H9 (cell line): ENCODE results near the gene VEGFA. TPM values are rescaled to one million over a fixed set of nuclear protein-coding genes. Genes with fewer than 3 reads are reported as not detected.

Source experiments
- DNase-seq: peaks from one replicate; pipeline ENCODE4 v3.0.0-alpha.2; 2017
- H2AFZ ChIP-seq: one replicate; pipeline ENCODE4 v1.6.1; 2013; ENCODE audit warnings: mild to moderate bottlenecking, low read length, control low read depth, moderate library complexity
- H2AK5ac ChIP-seq: 2 replicates; pipeline ENCODE4 v1.6.1; 2013; ENCODE audit warnings: low read length, control low read depth, mixed read lengths; ENCODE audit not compliant: insufficient read length
- H2BK120ac ChIP-seq: one replicate; pipeline ENCODE4 v1.6.1; 2013; ENCODE audit warnings: low read depth, mild to moderate bottlenecking, low read length, control low read depth, inconsistent platforms; ENCODE audit not compliant: poor library complexity, severe bottlenecking
- H2BK12ac ChIP-seq: 2 replicates; pipeline ENCODE4 v1.6.1; 2013; ENCODE audit warnings: low read length, control low read depth, mixed read lengths, low read depth; ENCODE audit not compliant: insufficient read length
- H2BK15ac ChIP-seq: 2 replicates; pipeline ENCODE4 v1.6.1; 2013; ENCODE audit warnings: low read depth, low read length, control low read depth
- H2BK20ac ChIP-seq: one replicate; pipeline ENCODE4 v1.6.1; 2013; ENCODE audit warnings: low read depth, mild to moderate bottlenecking, low read length, control low read depth, inconsistent platforms; ENCODE audit not compliant: poor library complexity, severe bottlenecking
- H2BK5ac ChIP-seq: 2 replicates; pipeline ENCODE4 v1.6.1; 2013; ENCODE audit warnings: low read length, control low read depth, mixed read lengths; ENCODE audit not compliant: insufficient read length
- H3K14ac ChIP-seq: 2 replicates; pipeline ENCODE4 v1.6.1; 2013; ENCODE audit warnings: low read length, control low read depth; ENCODE audit not compliant: insufficient read depth
- H3K18ac ChIP-seq: 2 replicates; pipeline ENCODE4 v1.6.1; 2013; ENCODE audit warnings: low read depth, mild to moderate bottlenecking, mixed read lengths, low read length, control low read depth; ENCODE audit not compliant: insufficient read length
- H3K23ac ChIP-seq: 2 replicates; pipeline ENCODE4 v1.6.1; 2013; ENCODE audit warnings: low read length, control low read depth, mixed read lengths, low read depth; ENCODE audit not compliant: insufficient read length
- H3K23me2 ChIP-seq: 2 replicates; pipeline ENCODE4 v1.6.1; 2013; ENCODE audit warnings: low read depth, mild to moderate bottlenecking, mixed read lengths, low read length, control low read depth; ENCODE audit not compliant: insufficient read length, poor library complexity, severe bottlenecking
- H3K27ac ChIP-seq: 2 replicates; pipeline ENCODE4 v1.5.1; 2013; ENCODE audit warnings: low read length, control low read depth, mixed read lengths, low read depth; ENCODE audit not compliant: insufficient read length
- H3K27me3 ChIP-seq: 2 replicates; pipeline ENCODE4 v1.6.1; 2013; ENCODE audit warnings: low read length, control low read depth, inconsistent platforms; ENCODE audit not compliant: insufficient read depth
- H3K4ac ChIP-seq: 2 replicates; pipeline ENCODE4 v1.6.1; 2013; ENCODE audit warnings: low read depth, mild to moderate bottlenecking, control low read depth, inconsistent platforms, low read length, moderate library complexity
- H3K4me1 ChIP-seq: 2 replicates; pipeline ENCODE4 v1.6.1; 2013; ENCODE audit warnings: low read length, control low read depth, inconsistent platforms; ENCODE audit not compliant: insufficient read depth
- H3K4me2 ChIP-seq: 2 replicates; pipeline ENCODE4 v1.6.1; 2013; ENCODE audit warnings: low read length, control low read depth, mixed read lengths; ENCODE audit not compliant: insufficient read length, insufficient read depth
- H3K56ac ChIP-seq: 2 replicates; pipeline ENCODE4 v1.6.1; 2013; ENCODE audit warnings: low read depth, mild to moderate bottlenecking, mixed read lengths, low read length, control low read depth; ENCODE audit not compliant: insufficient read length
- H3K79me1 ChIP-seq: 2 replicates; pipeline ENCODE4 v1.6.1; 2013; ENCODE audit warnings: low read depth, mild to moderate bottlenecking, moderate library complexity, low read length, control low read depth, inconsistent platforms; ENCODE audit not compliant: insufficient read depth, poor library complexity, severe bottlenecking
- H3K79me2 ChIP-seq: 2 replicates; pipeline ENCODE4 v1.6.1; 2013; ENCODE audit warnings: low read length, control low read depth, inconsistent platforms; ENCODE audit not compliant: insufficient read depth
- H3K9ac ChIP-seq: 2 replicates; pipeline ENCODE4 v1.6.1; 2013; ENCODE audit warnings: low read length, control low read depth, mixed read lengths; ENCODE audit not compliant: insufficient read length; ENCODE audit errors: extremely low read depth
- H3K9me3 ChIP-seq: one replicate; pipeline ENCODE4 v1.6.1; 2013; ENCODE audit warnings: low read depth, low read length, inconsistent platforms; ENCODE audit not compliant: control insufficient read depth
- H3T11ph ChIP-seq: one replicate; pipeline ENCODE4 v1.6.1; 2013; ENCODE audit warnings: mild to moderate bottlenecking, low read length, control low read depth, inconsistent platforms
- H4K20me1 ChIP-seq: one replicate; pipeline ENCODE4 v1.6.1; 2013; ENCODE audit not compliant: control insufficient read depth, insufficient read length, insufficient read depth
- H4K5ac ChIP-seq: 2 replicates; pipeline ENCODE4 v1.6.1; 2013; ENCODE audit warnings: low read depth, mild to moderate bottlenecking, mixed read lengths, low read length, control low read depth; ENCODE audit not compliant: insufficient read length
- H4K8ac ChIP-seq: replicated peaks from 2 replicates; pipeline ENCODE4 v1.6.1; 2013; ENCODE audit warnings: low read length, control low read depth, mixed read lengths, low read depth; ENCODE audit not compliant: insufficient read length
- H4K91ac ChIP-seq: 2 replicates; pipeline ENCODE4 v1.6.1; 2013; ENCODE audit warnings: low read depth, mild to moderate bottlenecking, moderate library complexity, mixed read lengths, low read length, control low read depth; ENCODE audit not compliant: insufficient read length
- H3K27ac Mint-ChIP-seq, 3 experiments: 2 replicates in 2 of 3; 3 replicates in 1 of 3; pipeline ENCODE4 v1.8.0; 2020 to 2021; ENCODE audit warnings: mixed read lengths in 3 of 3, mild to moderate bottlenecking in 1 of 3, moderate library complexity in 1 of 3
- H3K27me3 Mint-ChIP-seq: 2 replicates; pipeline ENCODE4 v1.8.0; 2021; ENCODE audit warnings: low read depth, mild to moderate bottlenecking, moderate library complexity, mixed read lengths
- H3K36me3 Mint-ChIP-seq, 3 experiments: 2 replicates in 2 of 3; 3 replicates in 1 of 3; pipeline ENCODE4 v1.8.0; 2020 to 2021; ENCODE audit warnings: low read depth in 3 of 3, mixed read lengths in 3 of 3; ENCODE audit not compliant: insufficient read depth in 1 of 3
- H3K4me1 Mint-ChIP-seq, 2 experiments: 2 replicates each; pipeline ENCODE4 v1.8.0; 2020; ENCODE audit warnings: mixed read lengths in 2 of 2
- H3K4me3 Mint-ChIP-seq, 2 experiments: 2 replicates in 1 of 2; 3 replicates in 1 of 2; pipeline ENCODE4 v1.8.0; 2020 to 2021; ENCODE audit warnings: mild to moderate bottlenecking in 2 of 2, mixed read lengths in 2 of 2, moderate library complexity in 1 of 2
- H3K9me3 Mint-ChIP-seq, 2 experiments: 2 replicates in 1 of 2; 3 replicates in 1 of 2; pipeline ENCODE4 v1.8.0; 2020; ENCODE audit warnings: mild to moderate bottlenecking in 2 of 2, mixed read lengths in 2 of 2, moderate library complexity in 1 of 2
- WGBS: extraction: QIAGEN DNeasy Blood & Tissue Kit; methylation state at CpG from one replicate; pipeline ENCODE4 v1.1.7; 2013; ENCODE audit warnings: missing lambda C conversion rate, low lambda C conversion rate, mixed read lengths; ENCODE audit not compliant: insufficient read length; ENCODE audit errors: extremely low coverage; 5-methylcytosine and 5-hydroxymethylcytosine counted together
- total RNA-seq: library from RNA; stranded (reverse); gene quantifications from 2 replicates; pipeline ENCODE4 v1.2.1, GENCODE V29; 2021
- TF ChIP-seq, protein P1 (sequence below): fragments of 200-600 bp; sonication (generic); conservative IDR thresholded peaks from 3 replicates; pipeline ENCODE4 v1.8.0; 2021; ENCODE audit warnings: antibody characterized with exemption, mild to moderate bottlenecking

VEGFA gene
- total RNA-seq, 1 experiment from 2014 or later = 47.9 TPM

- Histone ChIP-seq H3K23ac (no peak overlapping the region), H2AK5ac (no peak overlapping the region), H3K9ac (peak overlapping the region; percentile 83), H3K4me2 (peak overlapping the region; percentile 93), H2BK5ac (no peak overlapping the region), H4K5ac (peak overlapping the region; percentile 65), H2BK120ac (peak overlapping the region; percentile 65), H3K9me3 (no peaks in the 10 kb centered on the region), H4K91ac (peak overlapping the region; percentile 91), H3K79me2 (peaks cover 3% of the 10 kb centered on the region; the same call in 1 of the 2 replicates), H2BK15ac (no peak overlapping the region), H3T11ph (no peak overlapping the region), H3K18ac (peak overlapping the region; percentile 93), H3K4ac (peak overlapping the region; percentile 49; the same call in 1 of the 2 replicates), H3K56ac (no peak overlapping the region), H3K23me2 (peaks cover 19% of the 10 kb centered on the region), H4K8ac (no peak overlapping the region), H3K14ac (peak overlapping the region; percentile 94), H2AFZ (no peak overlapping the region), H3K27ac (no peak overlapping the region), H4K20me1 (no peaks in the 10 kb centered on the region), H3K27me3 (no peaks in the 10 kb centered on the region), H3K79me1 (no peaks in the 10 kb centered on the region), H2BK12ac (peak overlapping the region; percentile 37), H3K4me1 (peaks cover 5% of the 10 kb centered on the region; the same call in 1 of the 2 replicates), H2BK20ac (no peak overlapping the region)
- WGBS = no CpG with 5 or more reads among the region's 48 CpGs
- TF ChIP-seq, protein P1, sequence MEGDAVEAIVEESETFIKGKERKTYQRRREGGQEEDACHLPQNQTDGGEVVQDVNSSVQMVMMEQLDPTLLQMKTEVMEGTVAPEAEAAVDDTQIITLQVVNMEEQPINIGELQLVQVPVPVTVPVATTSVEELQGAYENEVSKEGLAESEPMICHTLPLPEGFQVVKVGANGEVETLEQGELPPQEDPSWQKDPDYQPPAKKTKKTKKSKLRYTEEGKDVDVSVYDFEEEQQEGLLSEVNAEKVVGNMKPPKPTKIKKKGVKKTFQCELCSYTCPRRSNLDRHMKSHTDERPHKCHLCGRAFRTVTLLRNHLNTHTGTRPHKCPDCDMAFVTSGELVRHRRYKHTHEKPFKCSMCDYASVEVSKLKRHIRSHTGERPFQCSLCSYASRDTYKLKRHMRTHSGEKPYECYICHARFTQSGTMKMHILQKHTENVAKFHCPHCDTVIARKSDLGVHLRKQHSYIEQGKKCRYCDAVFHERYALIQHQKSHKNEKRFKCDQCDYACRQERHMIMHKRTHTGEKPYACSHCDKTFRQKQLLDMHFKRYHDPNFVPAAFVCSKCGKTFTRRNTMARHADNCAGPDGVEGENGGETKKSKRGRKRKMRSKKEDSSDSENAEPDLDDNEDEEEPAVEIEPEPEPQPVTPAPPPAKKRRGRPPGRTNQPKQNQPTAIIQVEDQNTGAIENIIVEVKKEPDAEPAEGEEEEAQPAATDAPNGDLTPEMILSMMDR = no peak
- no peaks in the 10 kb centered on the region for H3K27me3 Mint-ChIP-seq
- no peaks in the 10 kb centered on the region; a peak in 1 of 5 replicates for H3K9me3 Mint-ChIP-seq
- peaks cover 7 to 16% (median 7%) of the 10 kb centered on the region in 3 experiments for H3K36me3 Mint-ChIP-seq
- peaks cover 42 to 52% of the 10 kb centered on the region in 2 experiments for H3K4me1 Mint-ChIP-seq
- H3K27ac Mint-ChIP-seq = peak overlapping the region; percentile 73 to 98 (median 88)
- DNase-seq = peak; percentile 52
- peak overlapping the region; percentile 87 to 98 for H3K4me3 Mint-ChIP-seq
Observed at GRCh38 chr6:43771858-43772680, 2.1 kb downstream of the VEGFA start.
